Measurements from ENCODE around the gene SLCO1B1.

Gene SLCO1B1

DNA sequence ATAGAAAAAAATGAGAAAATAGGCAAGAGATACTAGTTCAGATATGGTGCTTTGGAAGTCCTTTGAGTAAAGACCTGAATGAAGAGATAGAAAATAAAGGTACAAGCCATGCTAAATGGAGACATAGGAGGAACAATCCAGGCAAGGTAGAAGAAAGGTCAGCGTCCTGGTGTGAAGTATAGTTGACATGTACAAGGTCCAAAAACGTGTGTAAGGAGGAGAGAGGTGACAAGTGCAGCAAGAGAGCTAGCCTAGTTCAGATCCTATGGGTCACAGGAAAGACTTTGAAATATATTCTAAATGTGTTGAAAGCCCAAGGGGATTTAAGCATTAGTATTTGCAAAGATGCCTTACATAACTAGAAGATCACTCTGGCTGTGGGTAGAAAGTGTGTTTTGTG is 88.2 kb downstream of the SLCO1B1 start:
- no peak for FAIRE-seq
- DNase-seq (ENCODE audit: low spot score): no peak

DNA sequence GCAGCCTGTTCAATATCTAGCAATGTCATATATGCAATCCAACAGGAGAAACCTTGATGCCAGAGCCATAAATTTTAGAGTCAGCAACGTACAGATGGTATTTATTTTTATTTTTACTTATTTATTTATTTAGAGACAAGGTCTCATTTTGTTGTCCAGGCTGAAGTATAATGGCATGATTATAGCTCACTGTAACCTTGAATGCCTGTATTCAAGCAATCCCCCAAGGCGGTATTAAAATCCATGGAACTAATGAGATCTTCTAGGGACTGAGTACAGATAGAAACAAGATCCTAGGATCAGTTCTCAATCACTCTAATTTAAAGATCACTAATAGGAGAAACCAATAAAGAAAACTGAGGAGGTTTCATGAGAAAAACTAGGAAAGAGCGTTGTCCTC is 89.3 kb downstream of the SLCO1B1 start:
- DNase-seq (ENCODE audit: low spot score) (no peak), FAIRE-seq (no peak)

DNA sequence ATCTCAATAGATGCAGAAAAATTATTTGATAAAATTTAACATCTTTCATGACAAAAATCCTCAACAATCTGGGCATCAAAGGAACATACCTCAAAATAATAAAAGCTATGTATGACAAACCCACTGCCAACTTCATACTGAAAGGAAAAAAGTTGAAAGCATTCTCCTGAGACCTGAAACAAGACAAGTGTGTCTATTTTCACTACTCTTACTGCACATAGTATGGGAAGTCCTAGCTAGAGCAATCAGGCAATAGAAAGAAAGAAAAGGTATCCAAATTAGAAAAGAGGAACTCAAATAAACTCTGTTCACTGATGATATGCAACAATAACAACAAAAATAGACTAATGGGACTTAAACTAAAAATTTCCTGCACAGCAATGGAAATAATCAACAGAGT is 90.1 kb downstream of the SLCO1B1 start:
- no peak for FAIRE-seq
- DNase-seq (ENCODE audit: low spot score): no peak

GRCh38 chr12:21221778-21222177 is 90.8 kb downstream of the SLCO1B1 start:
- FAIRE-seq (no peak), DNase-seq (ENCODE audit: low spot score) (no peak)

DNA sequence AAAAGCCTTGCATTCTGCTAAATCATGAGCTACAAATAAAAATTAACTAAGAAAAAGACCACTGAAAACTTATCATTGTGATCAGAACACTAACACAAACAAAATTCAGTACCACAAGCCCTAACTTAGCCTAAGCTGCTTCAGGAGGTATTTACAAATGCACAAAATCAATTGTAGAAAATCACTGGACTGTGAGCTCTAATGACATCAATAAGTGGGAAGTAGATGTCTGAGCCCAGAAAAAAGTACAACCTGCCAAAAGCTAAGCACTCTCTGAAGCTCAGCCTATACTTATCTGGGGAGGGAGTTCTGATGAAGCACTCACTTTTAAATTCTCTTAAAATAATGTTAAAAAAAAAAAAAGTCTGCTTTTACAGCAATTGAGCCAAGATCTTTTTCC is 92.9 kb downstream of the SLCO1B1 start:
- DNase-seq (ENCODE audit: low spot score): no peak
- FAIRE-seq: no peak

- FAIRE-seq (no peak), DNase-seq (ENCODE audit: low spot score) (no peak)
Observed at GRCh38 chr12:21234395-21234794, 103.4 kb downstream of the SLCO1B1 start.

- no peak for FAIRE-seq
- no peak for DNase-seq (ENCODE audit: low spot score)
Observed at GRCh38 chr12:21239866-21240265, 108.9 kb downstream of the SLCO1B1 start.

- DNase-seq (ENCODE audit: low spot score) (no peak), FAIRE-seq (no peak)
Observed at GRCh38 chr12:21248679-21249078, 117.7 kb downstream of the SLCO1B1 start.

GRCh38 chr12:21252070-21252469 is 121.1 kb downstream of the SLCO1B1 start:
- DNase-seq (ENCODE audit: low spot score) (no peak), FAIRE-seq (no peak)

GRCh38 chr12:21257172-21257571 is 126.2 kb downstream of the SLCO1B1 start:
- no peak for FAIRE-seq

GRCh38 chr12:21264232-21264631 is 133.2 kb downstream of the SLCO1B1 start:
- DNase-seq (ENCODE audit: low spot score) (no peak), FAIRE-seq (no peak)

More at GRCh38 chr12:21257172-21257571, 126.2 kb downstream of the SLCO1B1 start:
- no peak for DNase-seq (ENCODE audit: low spot score)

DNA sequence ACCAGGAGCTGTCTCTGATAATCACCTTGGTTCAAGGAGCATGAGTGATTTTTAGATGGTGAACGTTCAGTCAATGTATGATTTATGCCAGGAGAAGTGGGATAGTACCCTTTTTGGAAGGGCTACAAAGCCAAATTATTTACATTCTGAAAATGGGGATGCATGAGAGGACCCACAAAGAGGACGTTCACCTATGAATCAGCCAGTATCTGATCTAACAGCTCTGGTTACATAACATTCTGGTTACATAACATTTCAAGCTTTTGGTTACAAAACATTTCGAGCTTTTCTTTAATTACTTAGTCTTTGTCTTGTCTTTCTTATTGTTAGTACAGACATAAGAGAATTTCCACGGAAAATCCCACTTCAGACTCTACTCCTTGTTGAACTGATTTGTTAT is 134.9 kb downstream of the SLCO1B1 start:
- FAIRE-seq (no peak), DNase-seq (ENCODE audit: low spot score) (no peak)

DNA sequence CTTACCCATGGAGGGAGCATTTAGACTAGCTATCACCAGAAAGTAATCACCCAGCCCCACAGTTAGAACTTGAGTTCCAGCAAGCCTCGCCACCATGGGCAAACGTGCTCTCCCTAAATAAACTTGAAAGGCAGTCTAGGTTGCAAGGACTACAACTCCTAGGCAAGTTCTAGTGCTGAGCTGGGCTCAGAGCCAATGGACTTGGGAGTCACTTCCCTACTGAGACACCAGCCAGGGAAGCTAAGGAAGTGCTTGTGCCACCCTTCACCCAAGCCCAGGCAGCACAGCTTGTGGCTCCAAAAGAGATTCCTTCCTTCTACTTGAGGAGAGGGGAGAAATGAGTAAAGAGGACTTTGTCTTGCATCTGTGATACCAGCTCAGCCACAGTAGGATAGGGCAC is 145.8 kb downstream of the SLCO1B1 start:
- DNase-seq (ENCODE audit: low spot score) (no peak), FAIRE-seq (no peak)
